HG02852 (cell line): ENCODE results near the gene CD99.
"Not testable (repeated sequence)": the region's sequence is repeated elsewhere in the genome, so short reads cannot be mapped to it uniquely, and the experiment has no call there.

Experiments used
- ATAC-seq: cut with Tn5 transposase; IDR thresholded peaks from one replicate; pipeline ENCODE4 v1.9.1; 2021; ENCODE audit warnings: mild to moderate bottlenecking, moderate library complexity; ENCODE audit not compliant: unreplicated experiment

The CD99 gene

GRCh38 chrX:2719774-2720447, 28.8 kb downstream of the CD99 start:
- ATAC-seq, result no peak

- no peak for ATAC-seq
These were observed 32.3 kb downstream of the CD99 start for GRCh38 chrX:2723286-2723879.

GRCh38 chrX:2727264-2727663, 36.2 kb downstream of the CD99 start:
- not testable (repeated sequence) for ATAC-seq

GRCh38 chrX:2732076-2732475, 41.0 kb downstream of the CD99 start:
- no peak for ATAC-seq

GRCh38 chrX:2732649-2733048, 41.6 kb downstream of the CD99 start:
- ATAC-seq, result no peak

GRCh38 chrX:2733286-2733685, 42.2 kb downstream of the CD99 start:
- no peak for ATAC-seq

GRCh38 chrX:2735270-2735669, 44.2 kb downstream of the CD99 start:
- ATAC-seq, result no peak

GRCh38 chrX:2740672-2741071, 49.6 kb downstream of the CD99 start:
- no peak for ATAC-seq

GRCh38 chrX:2741386-2741785, 50.3 kb downstream of the CD99 start:
- no peak for ATAC-seq

- ATAC-seq, result not testable (repeated sequence)
These were observed 55.2 kb downstream of the CD99 start for GRCh38 chrX:2746250-2746649.

GRCh38 chrX:2748171-2748814, 57.2 kb downstream of the CD99 start:
- no peak for ATAC-seq

- no peak for ATAC-seq
These were observed 57.7 kb downstream of the CD99 start for GRCh38 chrX:2748815-2749188.

- ATAC-seq, result no peak
These were observed 60.2 kb downstream of the CD99 start for GRCh38 chrX:2751291-2751690.

- ATAC-seq, result not testable (repeated sequence)
These were observed 60.8 kb downstream of the CD99 start, which contains the start of gene XG for GRCh38 chrX:2751874-2752300. Gene XG, plus strand, starts transcription at chrX:2752040. Its CDS starts 235 bp downstream, at chrX:2752275.

- ATAC-seq, result not testable (repeated sequence)
These were observed 61.3 kb downstream of the CD99 start for GRCh38 chrX:2752441-2752840.

GRCh38 chrX:2755163-2755715, 64.1 kb downstream of the CD99 start:
- not testable (repeated sequence) for ATAC-seq

- no peak for ATAC-seq
These were observed 65.5 kb downstream of the CD99 start for GRCh38 chrX:2756548-2756947.

GRCh38 chrX:2761246-2761645, 70.2 kb downstream of the CD99 start:
- no peak for ATAC-seq

- not testable (repeated sequence) for ATAC-seq
These were observed 71.6 kb downstream of the CD99 start for GRCh38 chrX:2762671-2763070.

- not testable (repeated sequence) for ATAC-seq
These were observed 73.9 kb downstream of the CD99 start for GRCh38 chrX:2764766-2765548.

GRCh38 chrX:2765549-2765830, 74.4 kb downstream of the CD99 start:
- no peak for ATAC-seq
